GM23338 (cell line): ENCODE measurements around the gene MRGPRF. TPM values are rescaled to one million over a fixed set of nuclear protein-coding genes. Genes with fewer than 3 reads are reported as not detected.

Source experiments
- ATAC-seq: fragments of 200-7000 bp; cut with Tn5 transposase; 3 replicates; pipeline ENCODE4 v1.9.1; 2020
- DNase-seq: peaks from one replicate; pipeline ENCODE4 v3.0.0-alpha.2; 2015; ENCODE audit warnings: low spot score
- H2AFZ ChIP-seq: fragments of 200-600 bp; sonication (generic); 2 replicates; pipeline ENCODE4 v1.8.0; 2016; ENCODE audit warnings: antibody characterized with exemption, mild to moderate bottlenecking, moderate library complexity
- H3F3A ChIP-seq: fragments of 200-600 bp; sonication (generic); replicated peaks from 2 replicates; pipeline ENCODE4 v1.8.0; 2017; ENCODE audit warnings: antibody characterized with exemption, mixed run types, low read depth
- H3K27ac ChIP-seq: fragments of 200-600 bp; sonication (generic); 2 replicates; pipeline ENCODE4 v1.6.1; 2016; ENCODE audit warnings: low read depth
- H3K27me3 ChIP-seq: fragments of 200-600 bp; sonication (generic); 2 replicates; pipeline ENCODE4 v1.8.0; 2016; ENCODE audit warnings: mild to moderate bottlenecking, mixed run types, moderate library complexity; ENCODE audit not compliant: insufficient read depth
- H3K36me3 ChIP-seq: fragments of 200-600 bp; sonication (generic); 2 replicates; pipeline ENCODE4 v1.8.0; 2016; ENCODE audit warnings: mild to moderate bottlenecking; ENCODE audit not compliant: insufficient read depth
- H3K4me1 ChIP-seq: fragments of 200-600 bp; sonication (generic); 2 replicates; pipeline ENCODE4 v1.8.0; 2016; ENCODE audit warnings: mild to moderate bottlenecking, moderate library complexity; ENCODE audit not compliant: insufficient read depth
- H3K4me2 ChIP-seq: fragments of 200-600 bp; sonication (generic); 2 replicates; pipeline ENCODE4 v1.7.1; 2017; ENCODE audit warnings: mixed run types
- H3K4me3 ChIP-seq: fragments of 200-600 bp; sonication (generic); 2 replicates; pipeline ENCODE4 v1.6.1; 2016; ENCODE audit warnings: mixed run types
- H3K79me2 ChIP-seq: fragments of 200-600 bp; sonication (generic); replicated peaks from 2 replicates; pipeline ENCODE4 v1.8.0; 2017; ENCODE audit warnings: mild to moderate bottlenecking; ENCODE audit not compliant: insufficient read depth
- H3K9me2 ChIP-seq: fragments of 200-600 bp; sonication (generic); 2 replicates; pipeline ENCODE4 v1.8.0; 2017; ENCODE audit not compliant: insufficient read depth
- H4K20me1 ChIP-seq: fragments of 200-600 bp; sonication (generic); replicated peaks from 2 replicates; pipeline ENCODE4 v1.8.0; 2017; ENCODE audit warnings: mild to moderate bottlenecking; ENCODE audit not compliant: insufficient read depth
- H3K27ac Mint-ChIP-seq: 2 replicates; pipeline ENCODE4 v1.8.0; 2020; ENCODE audit warnings: inconsistent platforms, mild to moderate bottlenecking, moderate library complexity, mixed read lengths
- H3K27me3 Mint-ChIP-seq: 3 replicates; pipeline ENCODE4 v1.8.0; 2022; ENCODE audit warnings: low read depth, mild to moderate bottlenecking, moderate library complexity, mixed read lengths, inconsistent platforms; ENCODE audit not compliant: insufficient read depth, poor library complexity
- H3K36me3 Mint-ChIP-seq: 3 replicates; pipeline ENCODE4 v1.8.0; 2021; ENCODE audit warnings: low read depth, mild to moderate bottlenecking, inconsistent platforms, moderate library complexity, mixed read lengths
- H3K4me1 Mint-ChIP-seq: 3 replicates; pipeline ENCODE4 v1.8.0; 2020; ENCODE audit warnings: mild to moderate bottlenecking, inconsistent platforms, mixed read lengths
- H3K4me3 Mint-ChIP-seq: 3 replicates; pipeline ENCODE4 v1.8.0; 2021; ENCODE audit warnings: moderate library complexity, mild to moderate bottlenecking, inconsistent platforms, mixed read lengths
- H3K9me3 Mint-ChIP-seq: 3 replicates; pipeline ENCODE4 v1.8.0; 2020; ENCODE audit warnings: moderate library complexity, mild to moderate bottlenecking, inconsistent platforms, mixed read lengths
- CREB1 ChIP-seq: fragments of 250-450 bp; sonication (Bioruptor Pico); IDR thresholded peaks from 2 replicates; pipeline ENCODE4 v1.5.0; 2020; ENCODE audit warnings: low read depth, mild to moderate bottlenecking, moderate library complexity
- EZH2 ChIP-seq: fragments of 200-600 bp; sonication (generic); IDR thresholded peaks from one replicate; pipeline ENCODE4 v1.8.0; 2017; ENCODE audit warnings: antibody characterized with exemption, mild to moderate bottlenecking, low read depth; ENCODE audit not compliant: unreplicated experiment
- EZH2phosphoT487 ChIP-seq: fragments of 200-600 bp; sonication (generic); IDR thresholded peaks from one replicate; pipeline ENCODE4 v1.8.1; 2018; ENCODE audit warnings: antibody characterized with exemption; ENCODE audit not compliant: unreplicated experiment
- JUNB ChIP-seq: IDR thresholded peaks from one replicate; pipeline ENCODE4 v1.6.1; 2016; ENCODE audit warnings: antibody characterized with exemption; ENCODE audit not compliant: unreplicated experiment
- NANOG ChIP-seq: IDR thresholded peaks from 2 replicates; pipeline ENCODE4 v1.6.1; 2016; ENCODE audit warnings: antibody characterized with exemption, borderline replicate concordance
- POLR2AphosphoS5 ChIP-seq: IDR thresholded peaks from 2 replicates; pipeline ENCODE4 v1.6.1; 2016; ENCODE audit warnings: antibody characterized with exemption, low read depth
- STAT1 ChIP-seq: IDR thresholded peaks from one replicate; pipeline ENCODE4 v1.6.1; 2016; ENCODE audit warnings: antibody characterized with exemption; ENCODE audit not compliant: unreplicated experiment
- ZNF114 ChIP-seq: fragments of 250-450 bp; sonication (Bioruptor Pico); IDR thresholded peaks from 2 replicates; pipeline ENCODE4 v1.5.0; 2020; ENCODE audit warnings: mild to moderate bottlenecking, moderate library complexity
- ZNF331 ChIP-seq: fragments of 250-450 bp; sonication (Bioruptor Pico); IDR thresholded peaks from 2 replicates; pipeline ENCODE4 v1.5.0; 2020; ENCODE audit warnings: low read depth, mild to moderate bottlenecking, moderate library complexity
- polyA plus RNA-seq: library from polyadenylated mRNA; unstranded; fragments of >200 nt; fragmentation: Nextera tagmentation; extraction: Ambion mirVana; gene quantifications from 2 replicates; pipeline ENCODE4 v1.2.1, GENCODE V29; 2016
- total RNA-seq: library from RNA; depleted of rRNA; stranded (reverse); fragments of >200 nt; shearing (Covaris generic); gene quantifications from 2 replicates; pipeline ENCODE4 v1.2.3, GENCODE V29; 2014
- TF ChIP-seq, protein P1 (sequence below), 2 experiments: fragments of 200-600 bp in 1 of 2; sonication (generic) in 1 of 2; conservative IDR thresholded peaks; 2 replicates each; pipeline versions ENCODE4 v1.5.1 to v1.6.1; 2016 to 2017; ENCODE audit warnings: antibody characterized with exemption in 2 of 2, low read depth in 2 of 2, mild to moderate bottlenecking in 2 of 2, moderate library complexity in 1 of 2
- TF ChIP-seq, protein P2 (sequence below): IDR thresholded peaks from 2 replicates; pipeline ENCODE4 v1.6.1; 2016; ENCODE audit warnings: antibody characterized with exemption
- TF ChIP-seq, protein P3 (sequence below): IDR thresholded peaks from one replicate; pipeline ENCODE4 v1.6.1; 2018; ENCODE audit warnings: antibody characterized with exemption; ENCODE audit not compliant: unreplicated experiment

MRGPRF gene
- total and polyA plus RNA-seq, 2 experiments from 2014 or later = 3.3 to 9.0 TPM

DNA sequence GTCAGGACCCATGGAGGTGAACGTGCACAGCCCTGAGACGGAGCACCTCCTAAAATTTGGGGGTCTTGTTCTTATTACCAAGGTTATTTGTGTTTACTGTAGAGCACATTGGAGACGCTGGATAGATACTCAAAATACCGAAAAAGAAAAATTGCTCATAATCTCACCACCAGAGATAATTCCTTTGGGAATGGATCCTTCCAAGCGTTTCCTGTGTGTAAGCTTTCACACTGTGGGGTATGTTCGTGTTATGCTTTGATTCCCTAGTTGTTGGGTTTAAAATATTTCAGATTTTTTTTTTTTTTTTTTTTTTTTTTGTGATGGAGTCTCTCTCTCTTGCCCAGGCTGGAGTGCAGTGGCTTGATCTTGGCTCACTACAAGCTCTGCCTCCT is 18.2 kb downstream of the MRGPRF start:
- no peaks in the 10 kb centered on the region for H3K36me3 Mint-ChIP-seq
- H3K27ac Mint-ChIP-seq = no peak overlapping the region
- Histone ChIP-seq H3K4me3 (no peak overlapping the region), H3K27me3 (no peaks in the 10 kb centered on the region), H3K9me2 (no peaks in the 10 kb centered on the region), H3F3A (no peaks in the 10 kb centered on the region), H3K4me1 (no peaks in the 10 kb centered on the region), H4K20me1 (no peaks in the 10 kb centered on the region), H3K27ac (no peak overlapping the region), H3K36me3 (no peaks in the 10 kb centered on the region), H3K4me2 (no peak overlapping the region), H3K79me2 (no peaks in the 10 kb centered on the region), H2AFZ (no peak overlapping the region)
- TF ChIP-seq JUNB = no peak
- no peak for TF ChIP-seq EZH2
- TF ChIP-seq, protein P1, sequence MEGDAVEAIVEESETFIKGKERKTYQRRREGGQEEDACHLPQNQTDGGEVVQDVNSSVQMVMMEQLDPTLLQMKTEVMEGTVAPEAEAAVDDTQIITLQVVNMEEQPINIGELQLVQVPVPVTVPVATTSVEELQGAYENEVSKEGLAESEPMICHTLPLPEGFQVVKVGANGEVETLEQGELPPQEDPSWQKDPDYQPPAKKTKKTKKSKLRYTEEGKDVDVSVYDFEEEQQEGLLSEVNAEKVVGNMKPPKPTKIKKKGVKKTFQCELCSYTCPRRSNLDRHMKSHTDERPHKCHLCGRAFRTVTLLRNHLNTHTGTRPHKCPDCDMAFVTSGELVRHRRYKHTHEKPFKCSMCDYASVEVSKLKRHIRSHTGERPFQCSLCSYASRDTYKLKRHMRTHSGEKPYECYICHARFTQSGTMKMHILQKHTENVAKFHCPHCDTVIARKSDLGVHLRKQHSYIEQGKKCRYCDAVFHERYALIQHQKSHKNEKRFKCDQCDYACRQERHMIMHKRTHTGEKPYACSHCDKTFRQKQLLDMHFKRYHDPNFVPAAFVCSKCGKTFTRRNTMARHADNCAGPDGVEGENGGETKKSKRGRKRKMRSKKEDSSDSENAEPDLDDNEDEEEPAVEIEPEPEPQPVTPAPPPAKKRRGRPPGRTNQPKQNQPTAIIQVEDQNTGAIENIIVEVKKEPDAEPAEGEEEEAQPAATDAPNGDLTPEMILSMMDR (conservative IDR thresholded peaks at IDR 0.05; ENCODE audit: low read depth in 2 of 2) = no peak
- TF ChIP-seq STAT1 = no peak
- TF ChIP-seq, protein P2, sequence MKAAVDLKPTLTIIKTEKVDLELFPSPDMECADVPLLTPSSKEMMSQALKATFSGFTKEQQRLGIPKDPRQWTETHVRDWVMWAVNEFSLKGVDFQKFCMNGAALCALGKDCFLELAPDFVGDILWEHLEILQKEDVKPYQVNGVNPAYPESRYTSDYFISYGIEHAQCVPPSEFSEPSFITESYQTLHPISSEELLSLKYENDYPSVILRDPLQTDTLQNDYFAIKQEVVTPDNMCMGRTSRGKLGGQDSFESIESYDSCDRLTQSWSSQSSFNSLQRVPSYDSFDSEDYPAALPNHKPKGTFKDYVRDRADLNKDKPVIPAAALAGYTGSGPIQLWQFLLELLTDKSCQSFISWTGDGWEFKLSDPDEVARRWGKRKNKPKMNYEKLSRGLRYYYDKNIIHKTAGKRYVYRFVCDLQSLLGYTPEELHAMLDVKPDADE = no peak
- TF ChIP-seq CREB1 (CRISPR knock-in tag) = no peak
- TF ChIP-seq POLR2AphosphoS5 = no peak
- TF ChIP-seq ZNF114 = no peak
- no peak for TF ChIP-seq NANOG
- no peak for TF ChIP-seq ZNF331 (CRISPR knock-in tag)
- no peak for TF ChIP-seq EZH2phosphoT487
- ATAC-seq (no peak), DNase-seq (no peak)
- H3K4me3 Mint-ChIP-seq = no peak overlapping the region
- H3K4me1 Mint-ChIP-seq = peaks cover 5% of the 10 kb centered on the region; the same call in 2 of the 3 replicates
- H3K27me3 Mint-ChIP-seq = peaks cover 8% of the 10 kb centered on the region
- no peaks in the 10 kb centered on the region for H3K9me3 Mint-ChIP-seq

DNA sequence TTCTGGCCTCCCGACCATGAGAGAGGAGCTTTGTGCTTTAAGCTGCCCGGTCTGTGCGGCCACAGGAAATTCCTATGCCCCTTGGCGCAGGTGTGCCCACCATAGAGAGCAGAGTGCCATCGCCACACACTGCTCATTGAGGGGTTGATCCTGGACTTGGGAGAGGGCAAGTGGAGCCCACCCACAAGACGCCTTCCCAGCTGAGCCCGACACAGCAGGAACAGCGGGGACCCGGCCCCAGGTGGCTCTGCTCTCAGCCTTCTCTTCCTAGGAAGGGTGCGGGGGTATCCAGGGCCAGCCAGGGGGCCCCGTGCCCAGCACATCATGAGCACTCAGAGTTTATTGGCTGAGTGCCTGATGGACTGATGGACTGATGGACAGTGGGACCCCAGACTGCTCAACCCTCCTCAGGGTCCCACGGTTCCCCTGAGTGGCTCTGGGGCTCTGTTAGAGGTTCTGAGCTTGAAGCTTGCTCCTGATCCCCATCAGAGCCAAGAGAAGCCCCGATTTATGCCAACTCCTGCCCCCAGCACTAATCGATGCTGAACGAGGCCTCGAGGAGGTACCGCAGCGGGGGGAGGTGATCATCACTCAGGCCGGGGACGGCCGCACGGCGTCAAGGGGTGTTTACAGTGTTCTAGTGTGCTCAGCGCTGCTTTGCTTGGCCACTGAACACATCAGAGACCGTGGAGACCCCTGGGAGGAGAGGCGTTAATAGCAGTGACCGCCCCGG is 18.7 kb downstream of the MRGPRF start:
- Mint-ChIP-seq H3K4me3 (no peak overlapping the region), H3K27ac (no peak overlapping the region), H3K9me3 (no peaks in the 10 kb centered on the region), H3K4me1 (peaks cover 5% of the 10 kb centered on the region; the same call in 2 of the 3 replicates), H3K27me3 (peaks cover 8% of the 10 kb centered on the region), H3K36me3 (no peaks in the 10 kb centered on the region)
- Histone ChIP-seq H3K9me2 (no peaks in the 10 kb centered on the region), H3K36me3 (no peaks in the 10 kb centered on the region), H3K4me3 (no peak overlapping the region), H4K20me1 (no peaks in the 10 kb centered on the region), H3K27ac (no peak overlapping the region), H3K4me2 (no peak overlapping the region), H3F3A (no peaks in the 10 kb centered on the region), H3K4me1 (no peaks in the 10 kb centered on the region), H3K27me3 (no peaks in the 10 kb centered on the region), H2AFZ (no peak overlapping the region), H3K79me2 (no peaks in the 10 kb centered on the region)
- no peak for DNase-seq
- no peak for TF ChIP-seq ZNF331 (CRISPR knock-in tag)
- no peak for TF ChIP-seq JUNB
- no peak for TF ChIP-seq NANOG
- TF ChIP-seq, protein P3, sequence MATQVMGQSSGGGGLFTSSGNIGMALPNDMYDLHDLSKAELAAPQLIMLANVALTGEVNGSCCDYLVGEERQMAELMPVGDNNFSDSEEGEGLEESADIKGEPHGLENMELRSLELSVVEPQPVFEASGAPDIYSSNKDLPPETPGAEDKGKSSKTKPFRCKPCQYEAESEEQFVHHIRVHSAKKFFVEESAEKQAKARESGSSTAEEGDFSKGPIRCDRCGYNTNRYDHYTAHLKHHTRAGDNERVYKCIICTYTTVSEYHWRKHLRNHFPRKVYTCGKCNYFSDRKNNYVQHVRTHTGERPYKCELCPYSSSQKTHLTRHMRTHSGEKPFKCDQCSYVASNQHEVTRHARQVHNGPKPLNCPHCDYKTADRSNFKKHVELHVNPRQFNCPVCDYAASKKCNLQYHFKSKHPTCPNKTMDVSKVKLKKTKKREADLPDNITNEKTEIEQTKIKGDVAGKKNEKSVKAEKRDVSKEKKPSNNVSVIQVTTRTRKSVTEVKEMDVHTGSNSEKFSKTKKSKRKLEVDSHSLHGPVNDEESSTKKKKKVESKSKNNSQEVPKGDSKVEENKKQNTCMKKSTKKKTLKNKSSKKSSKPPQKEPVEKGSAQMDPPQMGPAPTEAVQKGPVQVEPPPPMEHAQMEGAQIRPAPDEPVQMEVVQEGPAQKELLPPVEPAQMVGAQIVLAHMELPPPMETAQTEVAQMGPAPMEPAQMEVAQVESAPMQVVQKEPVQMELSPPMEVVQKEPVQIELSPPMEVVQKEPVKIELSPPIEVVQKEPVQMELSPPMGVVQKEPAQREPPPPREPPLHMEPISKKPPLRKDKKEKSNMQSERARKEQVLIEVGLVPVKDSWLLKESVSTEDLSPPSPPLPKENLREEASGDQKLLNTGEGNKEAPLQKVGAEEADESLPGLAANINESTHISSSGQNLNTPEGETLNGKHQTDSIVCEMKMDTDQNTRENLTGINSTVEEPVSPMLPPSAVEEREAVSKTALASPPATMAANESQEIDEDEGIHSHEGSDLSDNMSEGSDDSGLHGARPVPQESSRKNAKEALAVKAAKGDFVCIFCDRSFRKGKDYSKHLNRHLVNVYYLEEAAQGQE = no peak
- no peak for TF ChIP-seq STAT1
- TF ChIP-seq CREB1 (CRISPR knock-in tag) = no peak
- no peak for TF ChIP-seq POLR2AphosphoS5
- TF ChIP-seq EZH2 = no peak
- TF ChIP-seq EZH2phosphoT487 = no peak
- TF ChIP-seq, protein P1 (conservative IDR thresholded peaks at IDR 0.05; ENCODE audit: low read depth in 2 of 2) = no peak
- ATAC-seq = no peak
